ENCODE results near the gene TBCC.
"Not testable (repeated sequence)": the region's sequence is repeated elsewhere in the genome, so short reads cannot be mapped to it uniquely, and the experiment has no call there.

TBCC gene

GRCh38 chr6:42769836-42770235 is 23.9 kb upstream of the TBCC start:
- DNase-seq, result no peak

GRCh38 chr6:42769051-42769450 is 23.1 kb upstream of the TBCC start:
- no peak for DNase-seq

- DNase-seq, result no peak
These were observed 20.3 kb upstream of the TBCC start for GRCh38 chr6:42766163-42766670.

GRCh38 chr6:42764911-42765648 is 19.2 kb upstream of the TBCC start:
- no peak for DNase-seq

- DNase-seq, result no peak
These were observed 17.0 kb upstream of the TBCC start for GRCh38 chr6:42762950-42763349.

- no peak for DNase-seq
These were observed 16.5 kb upstream of the TBCC start for GRCh38 chr6:42762426-42762859.

GRCh38 chr6:42761287-42762067 is 15.6 kb upstream of the TBCC start:
- DNase-seq, result no peak

GRCh38 chr6:42758756-42759430 is 13.0 kb upstream of the TBCC start:
- DNase-seq, result no peak

GRCh38 chr6:42756722-42757121 is 10.8 kb upstream of the TBCC start:
- no peak for DNase-seq

GRCh38 chr6:42754759-42755158 is 8.9 kb upstream of the TBCC start:
- no peak for DNase-seq

- DNase-seq, result no peak
These were observed 5.2 kb upstream of the TBCC start for GRCh38 chr6:42751055-42751454.

GRCh38 chr6:42748203-42748898 is 2.4 kb upstream of the TBCC start:
- no peak for DNase-seq

GRCh38 chr6:42746463-42747391 is 824 bp upstream of the TBCC start:
- DNase-seq, result peak; percentile 89

GRCh38 chr6:42745083-42745639 is 742 bp downstream of the TBCC start:
- DNase-seq, result peak; percentile 44

- DNase-seq, result peak; percentile 36
These were observed 1.5 kb downstream of the TBCC start for GRCh38 chr6:42744351-42744893.

- no peak for DNase-seq
These were observed 3.6 kb downstream of the TBCC start for GRCh38 chr6:42742116-42742894.

GRCh38 chr6:42740725-42741124 is 5.2 kb downstream of the TBCC start:
- DNase-seq, result no peak

GRCh38 chr6:42735976-42736375 is 9.9 kb downstream of the TBCC start:
- no peak for DNase-seq

- not testable (repeated sequence) for DNase-seq
These were observed 11.9 kb downstream of the TBCC start for GRCh38 chr6:42733867-42734481.

- DNase-seq, result no peak
These were observed 16.2 kb downstream of the TBCC start for GRCh38 chr6:42729731-42730130.
